Heart left ventricle (tissue), 16 donors: ENCODE data around the gene CFAP58. TPM values are rescaled to one million over a fixed set of nuclear protein-coding genes. Genes with fewer than 3 reads are reported as not detected.

Experiments
- ATAC-seq, 4 donors: fragments of 200-7000 bp; cut with Tn5 transposase; one replicate each; pipeline ENCODE4 v1.9.1; 2020 to 2022; ENCODE audit warnings: moderate library complexity in 4 of 4, mild to moderate bottlenecking in 3 of 4, moderate number of reproducible peaks in 1 of 4
- DNase-seq, 5 donors: peaks; one replicate each; pipeline ENCODE4 v3.0.0-alpha.2; 2020
- H3K27ac ChIP-seq, 12 donors: fragments of 200-600 bp; sonication (generic) in 4 of 12; one replicate each; pipeline versions ENCODE4 v1.5.0 to v1.8.0; 2016 to 2022; ENCODE audit warnings: mild to moderate bottlenecking in 2 of 12
- H3K27me3 ChIP-seq, 9 donors: fragments of 200-600 bp; sonication (generic) in 2 of 9; one replicate each; pipeline versions ENCODE4 v1.5.1 to v1.8.0; 2016 to 2022; ENCODE audit warnings: mild to moderate bottlenecking in 3 of 9
- H3K36me3 ChIP-seq, 9 donors: fragments of 200-600 bp; sonication (generic) in 2 of 9; one replicate each; pipeline versions ENCODE4 v1.5.0 to v1.8.0; 2018 to 2022; ENCODE audit warnings: mild to moderate bottlenecking in 2 of 9
- H3K4me1 ChIP-seq, 12 donors: fragments of 200-600 bp; sonication (generic) in 4 of 12; one replicate each; pipeline versions ENCODE4 v1.5.0 to v1.8.0; 2016 to 2022; ENCODE audit warnings: mild to moderate bottlenecking in 3 of 12
- H3K4me3 ChIP-seq, 12 donors: fragments of 200-600 bp; sonication (generic) in 4 of 12; one replicate each; pipeline versions ENCODE4 v1.5.0 to v1.8.0; 2017 to 2022; ENCODE audit warnings: mild to moderate bottlenecking in 9 of 12, moderate library complexity in 4 of 12
- H3K9me3 ChIP-seq, 12 donors: fragments of 200-600 bp; sonication (generic) in 4 of 12; one replicate each; pipeline versions ENCODE4 v1.5.0 to v1.8.0; 2016 to 2022; ENCODE audit warnings: mild to moderate bottlenecking in 1 of 12
- POLR2A ChIP-seq, 2 donors: fragments of 450-650 bp; IDR thresholded peaks; one replicate each; pipeline ENCODE4 v1.6.1; 2017; ENCODE audit warnings: antibody characterized with exemption in 2 of 2, mild to moderate bottlenecking in 2 of 2, moderate library complexity in 2 of 2
- WGBS, 4 donors: extraction: QIAGEN DNeasy Blood & Tissue Kit in 2 of 4; methylation state at CpG; one replicate each; pipeline versions ENCODE4 v1.1.5 to v1.1.7; 2013 to 2018; 5-methylcytosine and 5-hydroxymethylcytosine counted together
- intact Hi-C, 10 donors: fragments of 100-400 bp; cut with DNase I; formaldehyde crosslinking; loops; one replicate each; pipeline versions ENCODE4 v1.11.1 to v1.14.2; 2022
- polyA plus RNA-seq, 2 donors: library from polyadenylated mRNA; stranded (reverse); fragments of 200-250 nt; gene quantifications; one replicate each; pipeline ENCODE4 v1.2.3, GENCODE V29; 2013
- total RNA-seq, 9 donors: library from RNA; depleted of rRNA in 2 of 9; stranded (reverse); fragments of >200 nt in 2 of 9; fragmentation: NEBNext Ultra II Directional in 3 of 9; extraction: Animal tissue kit (Norgen Biotek cat#: 25700) in 3 of 9; gene quantifications; one replicate each; pipeline versions ENCODE4 v1.1.0 to v1.2.4, GENCODE V29; 2016 to 2023
- TF ChIP-seq, protein P1 (sequence below), 12 donors: fragments of 200-600 bp; sonication (generic) in 4 of 12; IDR thresholded peaks; one replicate each; pipeline versions ENCODE4 v1.5.0 to v1.8.0; 2018 to 2022; ENCODE audit warnings: antibody characterized with exemption in 12 of 12, mild to moderate bottlenecking in 5 of 12
- donor health status: ischemic (EF 13 %, LVEDD 7.1; RV severe dilation, severe dysfunction).
- donor health status: healthy with polysubstance abuse.
- donor health status: DM: no; HTN: yes; CAD: no.
- donor health status: DM: no; HTN: no; CAD: no.
- donor health status: ischemic (EF 25% LVEDD 6.9; RV normal size, moderate dysfunction).
- donor health status: ischemic (EF 25% LVEDD 5.7; RV mildly dilated, moderate dysfunction).
- donor health status: healthy.
- donor health status: DM: yes; HTN: yes; CAD: no.
- donor health status: ischemic (EF 35%, LVEDD 5.7; RV mildly dilated, moderate dysfunction).
- donor health status: nonischemic (EF 11% LVEDD 7.7; RV severe dilation, severe dysfunction).
- donor health status: DM: yes; HTN: yes; CAD: no.
- donor health status: PGD.
- donor health status: ischemic (EF 29% LVEDD 5.4; RV normal size, mild dysfunction).
- donor health status: nonischemic (EF 23%, LVEDD 6.1; RV moderate dilation, normal function).

The CFAP58 gene
- total and polyA plus RNA-seq, 11 donors, result 0.62 to 4.9 (median 3.1) TPM

DNA sequence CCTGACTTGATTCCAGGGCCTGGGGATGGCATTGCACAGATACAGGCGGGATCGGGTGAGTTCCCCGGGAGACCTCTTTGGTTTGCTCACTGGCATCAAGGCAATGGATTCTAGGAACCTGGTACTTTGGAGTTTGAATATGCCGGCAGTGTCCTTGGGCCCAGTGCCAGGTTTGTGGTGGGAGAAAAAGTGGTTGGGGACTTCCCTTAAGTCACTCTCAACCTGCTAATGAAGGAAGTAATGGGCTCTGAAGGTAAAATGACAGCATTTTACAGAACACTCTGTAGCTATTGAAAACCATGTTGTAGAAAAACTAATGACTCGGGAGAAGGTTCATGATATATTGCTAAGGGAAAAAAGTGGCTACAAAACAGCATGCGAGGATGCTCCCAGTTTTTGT, 129.9 kb downstream of the CFAP58 start:
- no peaks in the 10 kb centered on the region for H3K4me1 ChIP-seq
- 77 to 83% (median 79%) methylated on average over 6 of the region's 6 CpGs for WGBS, 4 donors
- H3K27ac ChIP-seq, result no peak overlapping the region
- TF ChIP-seq POLR2A (IDR thresholded peaks at IDR 0.05), result no peak
- TF ChIP-seq, protein P1, sequence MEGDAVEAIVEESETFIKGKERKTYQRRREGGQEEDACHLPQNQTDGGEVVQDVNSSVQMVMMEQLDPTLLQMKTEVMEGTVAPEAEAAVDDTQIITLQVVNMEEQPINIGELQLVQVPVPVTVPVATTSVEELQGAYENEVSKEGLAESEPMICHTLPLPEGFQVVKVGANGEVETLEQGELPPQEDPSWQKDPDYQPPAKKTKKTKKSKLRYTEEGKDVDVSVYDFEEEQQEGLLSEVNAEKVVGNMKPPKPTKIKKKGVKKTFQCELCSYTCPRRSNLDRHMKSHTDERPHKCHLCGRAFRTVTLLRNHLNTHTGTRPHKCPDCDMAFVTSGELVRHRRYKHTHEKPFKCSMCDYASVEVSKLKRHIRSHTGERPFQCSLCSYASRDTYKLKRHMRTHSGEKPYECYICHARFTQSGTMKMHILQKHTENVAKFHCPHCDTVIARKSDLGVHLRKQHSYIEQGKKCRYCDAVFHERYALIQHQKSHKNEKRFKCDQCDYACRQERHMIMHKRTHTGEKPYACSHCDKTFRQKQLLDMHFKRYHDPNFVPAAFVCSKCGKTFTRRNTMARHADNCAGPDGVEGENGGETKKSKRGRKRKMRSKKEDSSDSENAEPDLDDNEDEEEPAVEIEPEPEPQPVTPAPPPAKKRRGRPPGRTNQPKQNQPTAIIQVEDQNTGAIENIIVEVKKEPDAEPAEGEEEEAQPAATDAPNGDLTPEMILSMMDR (IDR thresholded peaks at IDR 0.05), result no peak
- H3K27me3 ChIP-seq, result peaks cover 0 to 15% (median 5%) of the 10 kb centered on the region in 9 donors
- no peaks in the 10 kb centered on the region for H3K36me3 ChIP-seq
- DNase-seq (no peak), ATAC-seq (no peak)
- intact Hi-C loops, result no loop called here
- no peaks in the 10 kb centered on the region for H3K9me3 ChIP-seq
- no peak overlapping the region for H3K4me3 ChIP-seq

DNA sequence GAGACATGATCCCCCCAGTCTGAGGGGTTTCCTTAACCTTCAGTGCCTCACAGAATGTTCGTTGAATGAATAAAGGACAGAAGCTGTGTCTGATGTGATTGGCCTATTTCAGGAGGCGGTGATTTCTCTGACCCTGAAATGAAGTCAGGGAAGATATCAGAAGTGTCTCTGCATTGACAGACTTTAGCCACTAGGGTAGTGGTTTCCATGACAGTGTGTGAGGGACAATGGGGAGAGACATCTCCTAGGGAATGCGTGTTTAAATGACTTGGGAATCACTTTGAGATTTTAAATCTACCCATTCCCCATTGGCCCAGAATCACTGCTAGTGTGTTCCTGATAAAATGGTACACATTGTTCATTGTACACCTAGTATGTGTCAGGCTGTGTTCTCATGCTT, 132.0 kb downstream of the CFAP58 start:
- H3K27ac ChIP-seq, result no peak overlapping the region
- 68 to 71% (median 70%) methylated on average over 3 of the region's 3 CpGs for WGBS, 4 donors
- ATAC-seq (no peak), DNase-seq (no peak)
- H3K4me3 ChIP-seq, result no peak overlapping the region
- peaks cover 0 to 15% (median 5%) of the 10 kb centered on the region in 9 donors for H3K27me3 ChIP-seq
- no peaks in the 10 kb centered on the region for H3K36me3 ChIP-seq
- H3K4me1 ChIP-seq, result no peaks in the 10 kb centered on the region
- intact Hi-C loops, result no loop called here
- no peaks in the 10 kb centered on the region for H3K9me3 ChIP-seq
- TF ChIP-seq, protein P1 (IDR thresholded peaks at IDR 0.05), result peak in 2 of 12 donors; percentile 7 to 11
- TF ChIP-seq POLR2A (IDR thresholded peaks at IDR 0.05), result no peak

DNA sequence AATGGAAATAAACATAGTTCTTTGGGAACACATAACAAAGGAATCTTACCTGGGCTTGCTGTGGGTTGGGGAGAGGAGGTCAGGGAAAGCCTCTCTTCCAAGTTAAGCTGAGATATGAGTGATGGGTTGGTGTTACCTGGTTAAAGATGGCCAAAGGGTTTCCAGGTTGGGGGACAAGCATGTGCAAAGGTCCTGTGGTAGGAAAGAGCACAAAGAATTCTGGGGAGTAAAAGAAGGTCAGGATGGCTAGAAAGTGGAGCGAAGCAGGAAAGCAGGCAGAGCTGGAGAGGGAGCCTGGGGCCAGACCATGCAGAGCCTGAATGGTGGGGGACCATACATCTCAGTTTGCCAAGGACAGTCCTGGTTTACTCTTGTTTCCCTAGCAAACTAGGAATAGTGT, 133.2 kb downstream of the CFAP58 start:
- H3K27me3 ChIP-seq, result peaks cover 0 to 13% (median 5%) of the 10 kb centered on the region in 9 donors
- ATAC-seq (no peak), DNase-seq (no peak)
- no peaks in the 10 kb centered on the region for H3K9me3 ChIP-seq
- intact Hi-C loops, result no loop called here
- TF ChIP-seq, protein P1 (IDR thresholded peaks at IDR 0.05), result no peak
- no peak for TF ChIP-seq POLR2A (IDR thresholded peaks at IDR 0.05)
- no peaks in the 10 kb centered on the region for H3K36me3 ChIP-seq
- H3K4me3 ChIP-seq, result no peak overlapping the region
- H3K27ac ChIP-seq, result no peak overlapping the region
- no peaks in the 10 kb centered on the region for H3K4me1 ChIP-seq
- WGBS, 4 donors, result 81 to 86% (median 82%) methylated on average over 1 of the region's 1 CpG

GRCh38 chr10:104487794-104488438, 134.3 kb downstream of the CFAP58 start:
- ATAC-seq (no peak), DNase-seq (no peak)
- Histone ChIP-seq H3K4me1 (peaks cover 0 to 6% (median 3%) of the 10 kb centered on the region in 12 donors), H3K36me3 (no peaks in the 10 kb centered on the region), H3K27ac (no peak overlapping the region), H3K9me3 (no peaks in the 10 kb centered on the region), H3K4me3 (no peak overlapping the region), H3K27me3 (peaks cover 0 to 11% (median 4%) of the 10 kb centered on the region in 9 donors)
- intact Hi-C loops, result no loop called here
- no peak for TF ChIP-seq POLR2A (IDR thresholded peaks at IDR 0.05)
- TF ChIP-seq, protein P1 (IDR thresholded peaks at IDR 0.05), result no peak
- WGBS, 4 donors, result 54 to 62% (median 59%) methylated on average over 7 of the region's 7 CpGs
